GM23338 (cell line): Measurements from ENCODE around the gene CNNM2.

Experiments used
- CREB1 ChIP-seq: fragments of 250-450 bp; sonication (Bioruptor Pico); IDR thresholded peaks from 2 replicates; pipeline ENCODE4 v1.5.0; 2020; ENCODE audit warnings: low read depth, mild to moderate bottlenecking, moderate library complexity
- EZH2 ChIP-seq: fragments of 200-600 bp; sonication (generic); IDR thresholded peaks from one replicate; pipeline ENCODE4 v1.8.0; 2017; ENCODE audit warnings: antibody characterized with exemption, mild to moderate bottlenecking, low read depth; ENCODE audit not compliant: unreplicated experiment
- EZH2phosphoT487 ChIP-seq: fragments of 200-600 bp; sonication (generic); IDR thresholded peaks from one replicate; pipeline ENCODE4 v1.8.1; 2018; ENCODE audit warnings: antibody characterized with exemption; ENCODE audit not compliant: unreplicated experiment
- JUNB ChIP-seq: IDR thresholded peaks from one replicate; pipeline ENCODE4 v1.6.1; 2016; ENCODE audit warnings: antibody characterized with exemption; ENCODE audit not compliant: unreplicated experiment
- NANOG ChIP-seq: IDR thresholded peaks from 2 replicates; pipeline ENCODE4 v1.6.1; 2016; ENCODE audit warnings: antibody characterized with exemption, borderline replicate concordance
- POLR2AphosphoS5 ChIP-seq: IDR thresholded peaks from 2 replicates; pipeline ENCODE4 v1.6.1; 2016; ENCODE audit warnings: antibody characterized with exemption, low read depth
- REST ChIP-seq: IDR thresholded peaks from one replicate; pipeline ENCODE4 v1.6.1; 2018; ENCODE audit warnings: antibody characterized with exemption; ENCODE audit not compliant: unreplicated experiment
- ZNF114 ChIP-seq: fragments of 250-450 bp; sonication (Bioruptor Pico); IDR thresholded peaks from 2 replicates; pipeline ENCODE4 v1.5.0; 2020; ENCODE audit warnings: mild to moderate bottlenecking, moderate library complexity
- TF ChIP-seq, protein P1 (sequence below), 2 experiments: fragments of 200-600 bp in 1 of 2; sonication (generic) in 1 of 2; conservative IDR thresholded peaks; 2 replicates each; pipeline versions ENCODE4 v1.5.1 to v1.6.1; 2016 to 2017; ENCODE audit warnings: antibody characterized with exemption in 2 of 2, low read depth in 2 of 2, mild to moderate bottlenecking in 2 of 2, moderate library complexity in 1 of 2

DNA sequence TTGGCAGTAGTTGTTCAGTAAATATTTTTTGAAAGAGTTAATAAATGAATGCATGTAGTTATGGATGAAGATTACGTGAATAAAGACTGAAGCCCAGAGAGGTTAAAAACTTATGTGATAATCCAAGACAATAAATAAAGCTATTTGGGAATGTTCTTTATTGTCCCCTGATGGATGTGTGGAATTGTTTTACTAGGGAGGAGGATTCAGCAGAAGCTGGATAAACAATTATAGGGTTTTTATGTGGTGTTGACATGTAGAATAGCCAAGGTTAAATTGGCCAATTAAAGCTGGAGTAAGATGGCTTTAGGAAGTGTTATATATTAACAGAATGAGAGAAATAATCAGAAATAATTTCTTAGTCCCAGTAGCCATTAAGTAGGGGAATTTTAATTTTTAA, 66.0 kb downstream of the CNNM2 start:
- TF ChIP-seq, protein P1, sequence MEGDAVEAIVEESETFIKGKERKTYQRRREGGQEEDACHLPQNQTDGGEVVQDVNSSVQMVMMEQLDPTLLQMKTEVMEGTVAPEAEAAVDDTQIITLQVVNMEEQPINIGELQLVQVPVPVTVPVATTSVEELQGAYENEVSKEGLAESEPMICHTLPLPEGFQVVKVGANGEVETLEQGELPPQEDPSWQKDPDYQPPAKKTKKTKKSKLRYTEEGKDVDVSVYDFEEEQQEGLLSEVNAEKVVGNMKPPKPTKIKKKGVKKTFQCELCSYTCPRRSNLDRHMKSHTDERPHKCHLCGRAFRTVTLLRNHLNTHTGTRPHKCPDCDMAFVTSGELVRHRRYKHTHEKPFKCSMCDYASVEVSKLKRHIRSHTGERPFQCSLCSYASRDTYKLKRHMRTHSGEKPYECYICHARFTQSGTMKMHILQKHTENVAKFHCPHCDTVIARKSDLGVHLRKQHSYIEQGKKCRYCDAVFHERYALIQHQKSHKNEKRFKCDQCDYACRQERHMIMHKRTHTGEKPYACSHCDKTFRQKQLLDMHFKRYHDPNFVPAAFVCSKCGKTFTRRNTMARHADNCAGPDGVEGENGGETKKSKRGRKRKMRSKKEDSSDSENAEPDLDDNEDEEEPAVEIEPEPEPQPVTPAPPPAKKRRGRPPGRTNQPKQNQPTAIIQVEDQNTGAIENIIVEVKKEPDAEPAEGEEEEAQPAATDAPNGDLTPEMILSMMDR (conservative IDR thresholded peaks at IDR 0.05; ENCODE audit: low read depth in 2 of 2) = no peak
- TF ChIP-seq REST = no peak
- no peak for TF ChIP-seq POLR2AphosphoS5
- TF ChIP-seq CREB1 (CRISPR knock-in tag) = no peak
- no peak for TF ChIP-seq EZH2
- no peak for TF ChIP-seq EZH2phosphoT487
- no peak for TF ChIP-seq NANOG
- TF ChIP-seq JUNB = no peak
- no peak for TF ChIP-seq ZNF114 (CRISPR knock-in tag)
